NT2/D1 (cell line): ENCODE data around the gene PSMF1.

Source experiments
- SUZ12 ChIP-seq: IDR thresholded peaks from 2 replicates; pipeline ENCODE4 v1.6.1; 2011; ENCODE audit not compliant: insufficient read length, insufficient read depth; ENCODE audit errors: extremely low read depth
- ZNF274 ChIP-seq: IDR thresholded peaks from 2 replicates; pipeline ENCODE4 v1.6.1; 2011; ENCODE audit warnings: mild to moderate bottlenecking, low read depth, low read length

DNA sequence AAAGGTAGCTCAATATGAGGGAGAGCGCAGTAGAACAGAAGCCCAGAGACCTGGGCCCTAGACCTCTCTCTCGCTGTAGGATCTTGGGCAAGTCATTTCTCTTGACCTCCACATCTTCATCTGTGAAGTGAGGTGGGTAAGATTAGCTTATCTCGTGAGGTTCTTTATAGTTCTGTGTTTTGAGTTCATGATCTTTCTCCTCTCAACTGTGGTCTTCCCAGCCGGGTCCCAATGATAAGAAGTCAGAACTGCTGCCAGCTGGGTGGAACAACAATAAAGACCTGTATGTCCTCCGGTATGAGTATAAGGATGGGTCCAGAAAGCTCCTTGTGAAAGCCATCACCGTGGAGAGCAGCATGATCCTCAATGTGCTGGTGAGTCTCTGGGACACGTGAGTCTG, 6.9 kb downstream of the PSMF1 start:
- no peak for TF ChIP-seq ZNF274
- TF ChIP-seq SUZ12: no peak
